Mesendoderm (in vitro differentiated cells): ENCODE measurements around the gene MYL6B.

Source experiments
- DNase-seq: peaks from one replicate; pipeline ENCODE4 v3.0.0; 2013
- H2AK5ac ChIP-seq: 2 replicates; pipeline ENCODE4 v1.6.1; 2013; ENCODE audit warnings: low read length, inconsistent platforms
- H2BK120ac ChIP-seq: 2 replicates; pipeline ENCODE4 v1.6.1; 2013; ENCODE audit warnings: low read depth, mild to moderate bottlenecking, low read length, moderate library complexity, mixed read lengths
- H2BK15ac ChIP-seq: replicated peaks from 2 replicates; pipeline ENCODE4 v1.6.1; 2013; ENCODE audit warnings: low read depth, mild to moderate bottlenecking, moderate library complexity
- H2BK5ac ChIP-seq: 2 replicates; pipeline ENCODE4 v1.6.1; 2013; ENCODE audit warnings: low read length, inconsistent platforms
- H3K18ac ChIP-seq: 2 replicates; pipeline ENCODE4 v1.6.1; 2013; ENCODE audit warnings: mild to moderate bottlenecking, low read length, mixed read lengths
- H3K23ac ChIP-seq: one replicate; pipeline ENCODE4 v1.6.1; 2013; ENCODE audit warnings: low read length
- H3K27ac ChIP-seq: 2 replicates; pipeline ENCODE4 v1.5.1; 2013; ENCODE audit warnings: low read depth, mild to moderate bottlenecking, inconsistent platforms, low read length, moderate library complexity
- H3K27me3 ChIP-seq: 2 replicates; pipeline ENCODE4 v1.6.1; 2013; ENCODE audit warnings: low read length, control low read depth, mild to moderate bottlenecking, inconsistent platforms; ENCODE audit not compliant: insufficient read depth, poor library complexity
- H3K36me3 ChIP-seq: 2 replicates; pipeline ENCODE4 v1.6.1; 2013; ENCODE audit warnings: low read length, inconsistent platforms; ENCODE audit not compliant: control insufficient read depth, insufficient read depth
- H3K4ac ChIP-seq: one replicate; pipeline ENCODE4 v1.6.1; 2013; ENCODE audit warnings: low read depth, mild to moderate bottlenecking, low read length, moderate library complexity
- H3K4me1 ChIP-seq: 2 replicates; pipeline ENCODE4 v1.6.1; 2013; ENCODE audit warnings: low read depth, low read length, inconsistent platforms; ENCODE audit not compliant: control insufficient read depth
- H3K4me2 ChIP-seq: 2 replicates; pipeline ENCODE4 v1.6.1; 2013; ENCODE audit warnings: low read length
- H3K4me3 ChIP-seq: 2 replicates; pipeline ENCODE4 v1.5.1; 2013; ENCODE audit warnings: mild to moderate bottlenecking, low read length
- H3K56ac ChIP-seq: one replicate; pipeline ENCODE4 v1.6.1; 2013; ENCODE audit warnings: low read length
- H3K79me1 ChIP-seq: 2 replicates; pipeline ENCODE4 v1.6.1; 2013; ENCODE audit warnings: low read length, inconsistent platforms
- H3K79me2 ChIP-seq: 2 replicates; pipeline ENCODE4 v1.6.1; 2013; ENCODE audit warnings: mild to moderate bottlenecking, low read length; ENCODE audit not compliant: control insufficient read depth, insufficient read depth
- H3K9ac ChIP-seq: 2 replicates; pipeline ENCODE4 v1.6.1; 2013; ENCODE audit warnings: low read length, inconsistent platforms
- H4K5ac ChIP-seq: one replicate; pipeline ENCODE4 v1.6.1; 2013; ENCODE audit warnings: low read length
- H4K8ac ChIP-seq: one replicate; pipeline ENCODE4 v1.6.1; 2013; ENCODE audit warnings: low read depth, mild to moderate bottlenecking, control low read depth, low read length, moderate library complexity
- WGBS: extraction: QIAGEN DNeasy Blood & Tissue Kit; methylation state at CpG from one replicate; pipeline ENCODE4 v1.1.7; 2013; ENCODE audit warnings: low lambda C conversion rate, missing lambda C conversion rate; ENCODE audit not compliant: insufficient coverage; ENCODE audit errors: extremely low coverage; 5-methylcytosine and 5-hydroxymethylcytosine counted together

MYL6B gene

DNA sequence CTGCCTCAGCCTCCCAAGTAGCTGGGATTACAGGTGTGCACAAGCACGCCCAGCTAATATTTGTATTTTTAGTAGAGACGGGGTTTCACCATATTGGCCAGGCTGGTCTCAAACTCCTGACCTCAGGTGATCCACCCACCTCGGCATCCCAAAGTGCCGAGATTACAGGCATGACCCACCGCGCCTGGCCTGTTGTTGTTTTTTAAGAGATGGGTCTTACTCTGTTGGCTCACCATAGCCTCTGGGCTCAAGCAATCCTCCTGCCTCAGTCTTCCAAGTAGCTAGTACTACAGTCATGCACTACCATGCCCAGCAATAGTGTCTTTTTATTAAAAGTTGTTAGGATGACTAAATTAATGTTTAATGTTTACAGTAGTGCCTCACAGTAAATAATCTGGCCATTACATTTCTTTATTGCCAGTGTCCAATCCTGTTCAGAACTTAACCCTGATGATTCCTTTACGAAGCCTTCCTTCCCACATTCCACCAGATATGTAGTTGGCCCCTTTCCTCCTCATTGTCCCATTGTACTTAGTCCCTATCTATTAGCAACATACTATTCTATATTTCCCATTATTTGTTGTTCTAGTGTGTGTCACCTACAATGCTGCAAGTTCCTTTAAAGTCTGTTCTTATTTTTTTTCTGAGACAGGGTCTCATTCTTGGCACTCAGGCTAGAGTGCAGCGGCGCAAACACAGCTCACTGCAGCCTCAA, 45.7 kb downstream of the MYL6B start:
- Histone ChIP-seq H3K79me2 (no peaks in the 10 kb centered on the region), H2BK5ac (no peak overlapping the region), H3K23ac (no peak overlapping the region), H3K4me2 (no peak overlapping the region), H3K4me1 (no peaks in the 10 kb centered on the region), H2AK5ac (no peak overlapping the region), H2BK15ac (no peak overlapping the region), H3K27ac (no peak overlapping the region), H2BK120ac (no peak overlapping the region), H3K79me1 (no peaks in the 10 kb centered on the region), H4K8ac (no peak overlapping the region), H3K18ac (no peak overlapping the region), H3K36me3 (no peaks in the 10 kb centered on the region), H4K5ac (no peak overlapping the region), H3K4ac (no peak overlapping the region), H3K4me3 (no peak overlapping the region), H3K27me3 (no peaks in the 10 kb centered on the region), H3K56ac (peak overlapping the region; percentile 22), H3K9ac (no peak overlapping the region)
- DNase-seq, result no peak
- WGBS, result no CpG with 5 or more reads among the region's 9 CpGs

DNA sequence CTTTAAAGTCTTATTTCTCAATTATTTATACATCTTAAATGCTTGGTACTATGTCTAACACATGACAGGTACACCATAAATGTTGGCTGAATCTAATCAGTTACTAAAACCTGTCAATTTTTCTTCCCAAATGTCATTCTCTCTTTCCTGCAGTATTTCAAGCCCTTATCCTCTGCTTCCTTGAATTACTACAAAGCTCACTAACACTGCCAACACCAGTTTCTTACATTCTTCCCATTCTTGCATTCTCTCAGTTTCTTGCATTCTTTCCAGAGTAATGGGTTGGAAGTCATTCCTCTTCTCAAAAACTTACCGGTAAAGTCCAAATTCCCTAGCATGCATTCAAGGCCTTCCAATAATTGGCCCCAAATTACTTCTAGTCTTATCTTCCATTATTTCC, 46.4 kb downstream of the MYL6B start:
- no peak overlapping the region for H3K27ac ChIP-seq
- no peak overlapping the region for H3K23ac ChIP-seq
- no peak overlapping the region for H3K4me2 ChIP-seq
- peak; percentile 89 for DNase-seq
- H2BK5ac ChIP-seq, result no peak overlapping the region
- no peak overlapping the region for H4K5ac ChIP-seq
- H2AK5ac ChIP-seq, result no peak overlapping the region
- H3K27me3 ChIP-seq, result no peaks in the 10 kb centered on the region
- H3K4me3 ChIP-seq, result no peak overlapping the region
- H3K36me3 ChIP-seq, result no peaks in the 10 kb centered on the region
- H3K9ac ChIP-seq, result no peak overlapping the region
- H3K18ac ChIP-seq, result no peak overlapping the region
- no peaks in the 10 kb centered on the region for H3K79me2 ChIP-seq
- no peak overlapping the region for H4K8ac ChIP-seq
- H2BK120ac ChIP-seq, result no peak overlapping the region
- no peaks in the 10 kb centered on the region for H3K79me1 ChIP-seq
- no peak overlapping the region for H3K4ac ChIP-seq
- H2BK15ac ChIP-seq, result no peak overlapping the region
- H3K56ac ChIP-seq, result no peak overlapping the region
- no CpG with 5 or more reads among the region's 1 CpG for WGBS
- H3K4me1 ChIP-seq, result no peaks in the 10 kb centered on the region

DNA sequence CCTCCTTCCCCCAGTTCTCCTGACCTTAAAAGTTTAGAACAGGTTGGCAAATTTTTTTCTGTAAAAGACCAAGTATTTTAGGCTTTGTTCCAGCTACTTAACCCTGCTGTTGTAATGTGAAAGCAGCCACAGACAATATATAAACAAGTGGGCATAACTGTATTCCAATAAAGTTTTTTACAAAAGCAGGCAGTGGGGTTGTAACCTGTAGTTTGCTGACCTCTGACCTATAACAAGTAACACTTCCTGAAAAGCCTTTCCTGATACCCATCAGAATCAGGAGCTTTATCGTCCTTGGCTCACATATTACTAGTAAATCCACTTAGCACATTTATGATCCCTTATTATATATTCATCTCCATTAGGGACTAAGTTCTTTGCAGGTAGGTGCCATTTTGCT, 50.0 kb downstream of the MYL6B start:
- no peak for DNase-seq
- Histone ChIP-seq H3K79me1 (no peaks in the 10 kb centered on the region), H4K5ac (no peak overlapping the region), H3K79me2 (no peaks in the 10 kb centered on the region), H3K36me3 (peaks cover 11% of the 10 kb centered on the region), H2BK120ac (no peak overlapping the region), H2BK15ac (no peak overlapping the region), H3K23ac (no peak overlapping the region), H3K4me2 (no peak overlapping the region), H3K27ac (no peak overlapping the region), H3K27me3 (no peaks in the 10 kb centered on the region), H3K56ac (no peak overlapping the region), H2BK5ac (no peak overlapping the region), H2AK5ac (no peak overlapping the region), H3K4ac (no peak overlapping the region), H3K4me1 (no peaks in the 10 kb centered on the region), H3K18ac (no peak overlapping the region), H3K4me3 (no peak overlapping the region), H4K8ac (no peak overlapping the region), H3K9ac (no peak overlapping the region)
- no CpG with 5 or more reads among the region's 1 CpG for WGBS

DNA sequence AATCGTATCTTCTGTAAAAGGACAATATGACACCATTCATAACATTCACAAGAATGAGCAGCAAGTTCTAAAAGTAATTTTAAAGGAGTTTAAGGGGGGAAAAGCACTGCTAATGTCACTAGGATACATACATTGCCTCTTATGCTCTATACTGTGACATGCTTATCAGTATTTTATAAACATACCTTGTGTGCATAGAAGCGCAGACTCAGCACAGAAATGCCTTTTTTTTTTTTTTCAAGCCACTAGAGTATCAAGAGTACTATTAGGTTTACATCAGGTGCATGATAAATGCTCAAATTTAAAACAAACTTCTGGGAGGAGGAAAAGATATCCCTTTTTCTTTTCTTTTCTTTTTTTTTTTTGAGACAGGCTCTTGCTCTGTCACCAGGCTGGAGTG, 50.5 kb downstream of the MYL6B start:
- no peaks in the 10 kb centered on the region for H3K79me1 ChIP-seq
- H3K36me3 ChIP-seq, result peaks cover 13% of the 10 kb centered on the region
- H2AK5ac ChIP-seq, result no peak overlapping the region
- H3K9ac ChIP-seq, result no peak overlapping the region
- H4K8ac ChIP-seq, result no peak overlapping the region
- H2BK15ac ChIP-seq, result no peak overlapping the region
- H3K4ac ChIP-seq, result no peak overlapping the region
- DNase-seq, result no peak
- H3K79me2 ChIP-seq, result no peaks in the 10 kb centered on the region
- H3K56ac ChIP-seq, result no peak overlapping the region
- no peak overlapping the region for H2BK120ac ChIP-seq
- H3K27ac ChIP-seq, result no peak overlapping the region
- H4K5ac ChIP-seq, result no peak overlapping the region
- no peaks in the 10 kb centered on the region for H3K4me1 ChIP-seq
- H3K27me3 ChIP-seq, result no peaks in the 10 kb centered on the region
- no peak overlapping the region for H3K4me2 ChIP-seq
- no CpG with 5 or more reads among the region's 2 CpGs for whole genome bisulfite sequencing
- H3K23ac ChIP-seq, result no peak overlapping the region
- H2BK5ac ChIP-seq, result no peak overlapping the region
- no peak overlapping the region for H3K4me3 ChIP-seq
- no peak overlapping the region for H3K18ac ChIP-seq

DNA sequence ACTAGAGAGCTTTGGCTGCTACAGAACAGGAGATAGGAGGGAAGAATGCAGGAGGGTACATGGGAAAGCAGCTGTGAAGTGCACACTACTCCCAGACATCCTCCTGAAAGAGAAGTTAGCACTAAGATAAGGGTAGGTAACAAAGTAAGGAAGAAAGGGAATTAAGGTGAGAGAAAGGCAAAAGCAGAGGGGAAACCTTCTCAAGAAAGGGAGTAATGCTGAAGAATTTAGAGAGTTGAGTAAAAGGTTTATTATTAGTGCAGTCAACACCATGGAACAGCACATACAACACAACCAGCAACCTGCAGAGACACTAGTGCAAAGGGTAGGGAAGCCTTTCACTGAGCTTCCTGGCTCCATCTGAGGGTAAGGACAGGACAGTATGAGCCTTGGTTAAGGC, 51.9 kb downstream of the MYL6B start:
- peaks cover 16% of the 10 kb centered on the region for H3K36me3 ChIP-seq
- no peak overlapping the region for H3K27ac ChIP-seq
- DNase-seq, result no peak

DNA sequence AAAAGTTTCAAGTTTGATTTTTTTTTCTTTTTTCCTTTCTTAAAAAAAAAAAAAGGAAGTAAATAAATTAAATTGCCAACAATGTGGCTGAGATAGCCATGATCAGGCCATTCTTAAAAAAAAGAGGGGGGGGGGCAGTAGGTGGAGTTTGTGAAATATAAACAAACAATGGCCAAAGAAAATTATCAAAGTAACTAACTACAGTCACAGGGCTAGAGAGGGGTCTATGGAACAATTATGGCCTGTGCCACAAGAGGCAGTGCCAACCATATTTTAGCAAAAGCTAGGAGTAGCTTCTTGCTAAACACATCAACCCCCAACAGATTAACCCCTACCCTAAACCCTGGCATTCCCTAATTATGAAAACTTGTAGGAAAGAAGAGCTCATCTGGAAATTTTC, 53.1 kb downstream of the MYL6B start:
- Histone ChIP-seq H2BK5ac (no peak overlapping the region), H3K18ac (no peak overlapping the region), H3K4me2 (no peak overlapping the region), H2AK5ac (no peak overlapping the region), H3K36me3 (peaks cover 21% of the 10 kb centered on the region), H3K23ac (no peak overlapping the region), H3K79me2 (no peaks in the 10 kb centered on the region), H4K5ac (no peak overlapping the region), H4K8ac (no peak overlapping the region), H3K27ac (no peak overlapping the region), H3K9ac (no peak overlapping the region), H3K4me1 (no peaks in the 10 kb centered on the region), H2BK15ac (no peak overlapping the region), H2BK120ac (no peak overlapping the region), H3K27me3 (no peaks in the 10 kb centered on the region), H3K4me3 (no peak overlapping the region), H3K4ac (no peak overlapping the region), H3K79me1 (no peaks in the 10 kb centered on the region), H3K56ac (no peak overlapping the region)
- no peak for DNase-seq

More for the DNA sequence above, 51.9 kb downstream of the MYL6B start:
- Histone ChIP-seq H3K56ac (no peak overlapping the region), H4K5ac (no peak overlapping the region), H3K18ac (no peak overlapping the region), H2BK5ac (no peak overlapping the region), H3K4me3 (no peak overlapping the region), H3K4me2 (no peak overlapping the region), H3K9ac (no peak overlapping the region), H2AK5ac (no peak overlapping the region), H3K27me3 (no peaks in the 10 kb centered on the region), H2BK120ac (no peak overlapping the region), H2BK15ac (no peak overlapping the region), H3K79me2 (no peaks in the 10 kb centered on the region), H3K79me1 (no peaks in the 10 kb centered on the region), H3K4me1 (no peaks in the 10 kb centered on the region), H3K23ac (no peak overlapping the region), H4K8ac (no peak overlapping the region), H3K4ac (no peak overlapping the region)
